NCI-H82 treated with DMSO at 0.1 percent for 48 hours (cell line): ENCODE data around the gene ABITRAM.

ENCODE experiments used
- DNase-seq: peaks from one replicate; lab custom pipeline; 2025; ENCODE audit not compliant: unreplicated experiment; lab: John Stamatoyannopoulos, UW

Gene ABITRAM

GRCh38 chr9:108983885-108984284, 49.7 kb downstream of the ABITRAM start:
- no peak for DNase-seq
